LNCaP clone FGC (cell line): ENCODE data around the gene C3orf18.

ENCODE experiments used
- DNase-seq: peaks from one replicate; pipeline ENCODE4 v3.0.0-alpha.2; 2011; ENCODE audit warnings: low read depth
- H3K4me3 ChIP-seq: 2 replicates; pipeline ENCODE4 v1.5.1; 2011; ENCODE audit warnings: mild to moderate bottlenecking, low read depth, low read length, control low read depth
- CTCF ChIP-seq: IDR thresholded peaks from 2 replicates; pipeline ENCODE4 v1.5.1; 2012; ENCODE audit warnings: mild to moderate bottlenecking; ENCODE audit not compliant: control insufficient read depth, insufficient read depth; ENCODE audit errors: extremely low read depth

Gene C3orf18

GRCh38 chr3:50531201-50531600 is 36.3 kb downstream of the C3orf18 start:
- DNase-seq, result no peak
- H3K4me3 ChIP-seq, result no peak overlapping the region
- TF ChIP-seq CTCF, result no peak

- TF ChIP-seq CTCF, result no peak
- no peak overlapping the region for H3K4me3 ChIP-seq
- no peak for DNase-seq
These were observed 37.3 kb downstream of the C3orf18 start for GRCh38 chr3:50530001-50530970.

GRCh38 chr3:50525987-50526386 is 41.6 kb downstream of the C3orf18 start:
- DNase-seq, result no peak
- TF ChIP-seq CTCF, result no peak
- H3K4me3 ChIP-seq, result no peak overlapping the region

- no peak overlapping the region for H3K4me3 ChIP-seq
- DNase-seq, result no peak
- TF ChIP-seq CTCF, result no peak
These were observed 42.2 kb downstream of the C3orf18 start for GRCh38 chr3:50525191-50525910.

GRCh38 chr3:50524746-50525145 is 42.8 kb downstream of the C3orf18 start:
- TF ChIP-seq CTCF, result no peak
- no peak for DNase-seq
- H3K4me3 ChIP-seq, result no peak overlapping the region

GRCh38 chr3:50523279-50523811 is 44.2 kb downstream of the C3orf18 start:
- TF ChIP-seq CTCF, result no peak
- H3K4me3 ChIP-seq, result no peak overlapping the region
- DNase-seq, result no peak
